HK-2 (cell line): ENCODE results near the gene PACRG.
A peak's percentile ranks its signal among the peaks of the same experiment; 100 is the strongest.
"Not testable (repeated sequence)": the region's sequence is repeated elsewhere in the genome, so short reads cannot be mapped to it uniquely, and the experiment has no call there.

Experiments
- DNase-seq: peaks from one replicate; pipeline ENCODE4 v3.0.0-alpha.2; 2018; ENCODE audit not compliant: unreplicated experiment

The PACRG gene

DNA sequence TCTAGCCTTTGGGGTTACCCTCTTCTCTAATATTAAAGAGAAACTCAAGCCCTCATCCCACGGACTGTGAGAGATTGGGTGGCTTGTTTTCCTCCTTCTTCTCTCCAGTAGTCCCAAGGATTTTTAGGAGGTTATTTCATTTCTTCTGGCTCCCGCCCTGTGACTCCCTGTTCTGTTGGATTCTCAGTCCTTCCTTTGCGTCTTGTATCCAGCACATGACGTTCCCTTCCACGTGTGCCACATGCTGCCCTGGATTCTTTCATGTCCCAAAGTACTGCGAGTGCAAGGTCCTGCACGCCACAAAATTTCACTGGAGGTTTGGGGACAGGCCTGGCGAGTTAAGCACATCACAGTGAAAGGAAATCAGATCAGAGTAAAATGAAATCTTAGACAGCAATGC is 213.4 kb downstream of the PACRG start:
- DNase-seq: no peak

DNA sequence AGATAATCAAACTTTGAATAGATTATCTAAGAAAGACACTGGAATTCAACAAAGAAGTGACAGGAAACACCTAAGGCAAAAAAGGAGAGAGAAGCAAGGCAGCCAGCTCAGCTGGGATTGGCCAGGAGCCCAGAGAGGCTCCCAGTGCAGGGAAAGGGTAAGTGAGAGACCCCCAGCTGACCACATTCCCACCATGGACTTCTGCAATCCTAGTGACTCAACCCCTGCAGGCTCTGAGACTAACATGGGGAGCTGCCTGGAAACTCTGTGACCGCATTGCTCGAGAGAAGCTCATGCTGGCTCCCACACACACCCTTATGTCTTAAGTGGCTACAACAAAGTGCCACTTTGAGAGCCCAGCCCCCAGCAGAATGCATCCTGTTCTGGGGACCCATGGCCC is 215.1 kb downstream of the PACRG start:
- no peak for DNase-seq

DNA sequence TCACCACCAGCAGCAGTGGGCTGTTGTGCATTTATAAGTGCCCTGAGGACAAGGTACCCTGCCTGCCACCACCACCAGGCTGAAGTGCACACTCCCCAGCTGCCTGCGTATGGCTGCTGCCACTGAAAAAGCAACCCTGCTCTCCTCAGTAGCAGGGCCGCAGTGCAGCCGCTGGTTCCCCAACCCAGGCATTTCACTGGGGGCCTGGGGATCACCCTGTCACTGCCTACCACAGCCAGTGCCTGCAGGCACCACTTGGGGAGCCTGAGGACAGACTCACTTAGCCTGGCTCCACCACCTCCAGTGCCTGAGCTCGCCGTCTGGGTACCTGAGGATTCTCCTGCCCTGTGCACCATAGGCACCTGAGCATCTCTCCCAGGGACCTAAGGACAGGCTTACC is 215.6 kb downstream of the PACRG start:
- no peak for DNase-seq

GRCh38 chr6:162951164-162951743 is 223.5 kb downstream of the PACRG start:
- no peak for DNase-seq

- DNase-seq: no peak
Measured at GRCh38 chr6:162952423-162952822, 224.6 kb downstream of the PACRG start.

DNA sequence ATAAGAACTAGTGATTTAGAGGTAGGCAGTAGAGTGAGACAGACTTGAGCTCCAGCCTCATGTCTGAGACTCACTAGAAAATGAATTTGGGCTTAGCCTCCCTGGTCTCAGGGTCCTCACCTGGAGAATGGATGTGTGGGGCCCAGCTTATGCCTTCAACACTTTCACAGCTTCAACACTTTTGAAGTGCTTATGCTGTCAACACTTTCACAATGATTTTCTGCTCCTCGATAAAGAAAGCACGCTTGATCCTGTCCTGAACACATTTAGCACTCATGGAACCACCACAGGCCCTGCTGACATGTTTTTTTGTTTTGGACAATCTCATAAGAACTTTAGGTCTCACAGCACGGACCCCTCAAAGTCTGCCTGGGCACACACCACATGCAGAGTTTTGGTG is 229.3 kb downstream of the PACRG start:
- no peak for DNase-seq

GRCh38 chr6:162960679-162961457 is 233.1 kb downstream of the PACRG start:
- no peak for DNase-seq

GRCh38 chr6:162962093-162962492 is 234.3 kb downstream of the PACRG start:
- DNase-seq: no peak

- DNase-seq: no peak
Measured at GRCh38 chr6:162963861-162964260, 236.1 kb downstream of the PACRG start.

GRCh38 chr6:162964488-162965140 is 236.8 kb downstream of the PACRG start:
- DNase-seq: peak; percentile 23

DNA sequence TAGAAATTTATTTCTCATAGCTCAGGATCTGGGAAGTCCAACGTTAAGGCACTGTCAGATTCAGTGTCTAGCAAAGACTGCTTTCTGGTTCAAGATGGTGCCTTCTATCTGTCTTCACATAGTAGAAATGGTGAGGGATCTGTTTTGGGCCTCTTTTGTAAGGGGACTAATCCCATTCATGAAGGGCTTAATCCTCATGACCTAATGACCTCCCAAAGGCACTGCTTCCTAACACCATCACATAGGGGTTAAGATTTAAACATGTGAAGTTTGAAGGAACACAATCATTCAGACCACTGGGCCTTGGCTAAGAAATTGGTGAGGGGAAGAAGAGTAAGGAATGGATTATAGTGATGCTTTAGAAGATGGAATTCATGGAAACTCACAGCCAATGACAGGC is 237.6 kb downstream of the PACRG start:
- no peak for DNase-seq

GRCh38 chr6:162970246-162970645 is 242.5 kb downstream of the PACRG start:
- DNase-seq: no peak

DNA sequence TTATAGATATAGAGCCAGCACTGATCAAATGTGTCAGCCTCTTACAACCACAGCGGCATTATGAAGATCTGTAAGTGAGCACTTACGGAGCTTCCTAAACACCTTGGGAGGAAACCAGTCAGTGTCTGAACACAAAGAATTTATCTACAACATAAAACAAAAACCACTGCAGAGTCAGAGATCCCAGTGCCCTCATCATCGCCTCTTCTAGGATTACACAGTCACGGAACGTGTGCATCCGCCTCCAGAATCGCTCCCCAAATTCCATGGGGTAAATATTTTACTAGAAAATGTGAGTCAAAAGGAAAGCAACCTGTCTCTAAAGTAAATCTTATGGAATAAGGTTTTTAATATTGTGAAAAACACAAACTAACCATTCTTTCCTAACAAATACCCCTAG is 243.6 kb downstream of the PACRG start:
- DNase-seq: no peak

DNA sequence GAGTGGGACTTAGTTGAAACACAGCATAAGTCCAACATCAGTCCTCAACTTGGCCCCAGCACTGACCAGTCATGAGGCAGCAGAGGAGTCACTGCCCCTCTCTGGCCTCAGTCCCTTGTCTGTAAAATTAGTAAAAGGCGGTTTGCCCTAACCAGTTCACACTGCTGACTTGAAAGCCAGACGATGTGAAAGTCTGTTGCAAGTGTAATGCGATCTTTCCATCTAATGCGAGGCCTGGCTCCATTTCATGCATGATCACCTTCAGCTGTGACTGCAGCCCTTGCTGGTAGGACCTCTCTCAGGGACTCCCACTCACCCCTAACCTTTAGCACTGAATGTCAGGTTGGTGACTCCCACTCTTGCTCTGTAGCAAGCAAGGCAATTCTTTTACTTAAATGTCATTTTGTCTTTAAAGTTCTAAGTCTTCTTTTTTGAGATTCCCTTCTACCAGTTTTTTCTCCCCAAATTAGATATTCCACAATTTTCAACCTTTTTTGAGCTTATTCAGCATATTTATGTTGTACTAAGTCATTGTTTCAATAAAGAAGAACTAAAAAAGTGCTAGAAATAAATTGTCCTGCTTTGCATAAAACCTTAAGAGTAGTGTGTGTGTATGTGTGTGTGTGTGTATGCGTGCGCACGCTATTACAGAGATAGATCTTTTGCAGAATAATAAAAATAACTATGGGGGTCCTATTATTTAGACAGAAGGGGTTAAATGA is 245.5 kb downstream of the PACRG start:
- DNase-seq: no peak

DNA sequence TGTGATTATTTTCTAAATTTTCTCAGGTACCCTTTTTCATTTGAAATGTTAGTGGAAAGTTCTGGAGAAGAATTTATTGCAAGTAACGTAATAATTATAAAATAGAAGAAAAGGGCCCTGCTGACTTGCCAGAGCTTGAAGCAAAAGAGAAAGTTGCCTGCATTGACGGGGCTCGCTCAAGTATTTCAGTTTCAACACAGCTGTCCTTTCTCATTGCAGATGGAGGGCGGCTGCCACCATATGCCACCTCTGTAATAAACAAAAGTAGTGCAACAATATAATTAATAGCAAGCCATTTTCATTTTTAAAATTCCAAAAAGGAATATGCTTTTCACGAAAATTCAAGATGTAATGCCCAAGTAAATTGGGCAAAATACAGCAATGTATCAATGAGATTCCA is 246.2 kb downstream of the PACRG start:
- DNase-seq: no peak

DNA sequence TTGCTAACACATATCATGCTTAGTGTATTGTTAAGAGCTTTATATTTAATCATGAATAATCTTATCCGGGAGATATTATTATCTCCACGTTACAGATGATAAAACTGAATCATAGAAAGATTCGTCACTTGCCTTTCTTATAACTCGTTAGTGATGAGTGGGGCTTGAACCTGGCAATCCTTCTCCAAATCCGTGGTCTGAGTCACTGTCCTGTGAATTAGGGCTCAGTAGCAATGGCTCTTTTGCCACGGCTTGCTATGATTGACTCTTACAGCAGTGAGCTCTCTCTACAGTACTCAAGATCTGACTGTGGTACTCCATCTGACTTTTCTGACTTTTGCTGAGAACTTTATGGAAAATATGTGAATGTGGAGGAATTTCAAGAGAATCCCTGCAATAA is 246.9 kb downstream of the PACRG start:
- DNase-seq: no peak

GRCh38 chr6:162976141-162976540 is 248.4 kb downstream of the PACRG start:
- no peak for DNase-seq

- not testable (repeated sequence) for DNase-seq
Measured at GRCh38 chr6:162983234-162983633, 255.5 kb downstream of the PACRG start.

DNA sequence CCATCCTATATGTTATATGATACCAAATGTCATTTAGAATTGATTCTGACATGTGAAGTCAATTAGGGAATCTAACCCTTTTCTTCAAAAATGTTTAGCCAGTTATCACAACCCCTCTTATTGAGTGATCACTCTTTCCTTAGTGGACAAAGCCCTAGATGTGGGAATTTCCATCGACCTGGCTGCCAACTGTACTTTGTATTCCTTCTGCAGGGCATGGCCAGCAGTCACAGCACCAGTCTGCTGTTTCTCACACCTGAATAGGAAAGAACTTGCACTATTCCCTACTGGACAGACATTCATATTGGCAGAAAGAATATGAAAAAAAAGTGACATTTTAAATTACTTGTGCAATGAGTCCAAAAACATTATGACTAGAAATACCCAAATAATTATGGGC is 271.0 kb downstream of the PACRG start:
- DNase-seq: no peak

DNA sequence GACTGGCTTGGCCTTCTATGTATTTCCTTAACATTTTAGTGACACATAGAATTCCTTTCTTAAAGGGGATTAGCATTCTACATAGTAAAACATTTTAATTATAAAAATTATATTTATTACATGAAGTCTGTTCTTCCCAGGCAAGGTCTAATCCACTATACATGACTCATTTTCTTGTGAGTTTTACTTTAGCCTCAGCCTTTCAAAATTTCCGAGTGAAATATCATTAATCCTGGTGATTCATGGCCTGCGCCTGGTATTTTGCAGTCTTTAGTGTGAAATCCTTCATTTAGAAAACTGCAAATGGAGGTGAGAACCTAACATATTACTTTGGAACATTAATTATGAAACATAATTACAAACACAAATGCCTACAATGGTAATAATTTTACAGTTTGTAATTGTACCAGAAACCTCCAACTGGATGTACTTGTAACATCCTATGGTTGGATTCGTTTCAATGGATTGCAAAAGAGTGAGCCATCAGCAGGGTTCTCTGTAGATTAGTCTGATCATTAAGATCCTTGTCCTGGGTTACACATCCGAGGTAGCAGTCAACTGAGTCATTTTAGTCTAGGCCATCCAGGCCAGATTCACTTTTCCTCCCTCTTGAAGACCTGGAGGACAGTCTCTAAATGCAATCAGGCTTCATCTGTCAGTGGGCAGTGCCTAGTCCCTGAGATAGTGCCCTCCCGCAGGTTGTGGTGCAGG is 272.0 kb downstream of the PACRG start:
- no peak for DNase-seq

DNA sequence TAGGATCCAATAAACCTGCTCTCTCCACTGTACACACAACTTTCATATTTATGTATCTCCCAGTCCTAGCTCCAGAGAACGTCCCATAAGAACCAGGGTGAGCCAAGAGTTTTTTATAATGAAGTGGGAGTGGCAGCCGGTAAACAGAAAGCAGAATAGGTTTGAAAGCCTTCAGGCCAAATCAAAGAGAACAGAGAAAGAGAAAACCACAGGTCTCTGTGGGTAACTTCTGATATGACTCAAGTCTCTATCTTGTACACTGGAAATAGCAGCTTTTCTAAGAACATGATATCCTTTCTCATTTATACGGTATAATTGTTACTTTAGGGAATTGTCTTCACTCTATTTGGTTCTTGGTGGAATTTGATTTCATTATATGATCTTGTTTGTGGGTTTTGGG is 273.6 kb downstream of the PACRG start:
- no peak for DNase-seq

- DNase-seq: no peak
Measured at GRCh38 chr6:163008186-163008585, 280.4 kb downstream of the PACRG start.
